GM21717 (cell line): ENCODE results near the gene POLR1A.

Source experiments
- ATAC-seq: cut with Tn5 transposase; IDR thresholded peaks from one replicate; pipeline ENCODE4 v1.9.1; 2021; ENCODE audit warnings: mild to moderate bottlenecking, moderate library complexity; ENCODE audit not compliant: unreplicated experiment

POLR1A gene

GRCh38 chr2:86097114-86097896 is 8.4 kb downstream of the POLR1A start:
- no peak for ATAC-seq

GRCh38 chr2:86094229-86094628 is 11.5 kb downstream of the POLR1A start:
- ATAC-seq = no peak

GRCh38 chr2:86087936-86088850 is 17.5 kb downstream of the POLR1A start:
- no peak for ATAC-seq

- no peak for ATAC-seq
These were observed 22.9 kb downstream of the POLR1A start for GRCh38 chr2:86082756-86083155.

GRCh38 chr2:86081724-86082123 is 24.0 kb downstream of the POLR1A start:
- no peak for ATAC-seq

- ATAC-seq = peak; percentile 70
These were observed 25.4 kb downstream of the POLR1A start for GRCh38 chr2:86079981-86080911.

DNA sequence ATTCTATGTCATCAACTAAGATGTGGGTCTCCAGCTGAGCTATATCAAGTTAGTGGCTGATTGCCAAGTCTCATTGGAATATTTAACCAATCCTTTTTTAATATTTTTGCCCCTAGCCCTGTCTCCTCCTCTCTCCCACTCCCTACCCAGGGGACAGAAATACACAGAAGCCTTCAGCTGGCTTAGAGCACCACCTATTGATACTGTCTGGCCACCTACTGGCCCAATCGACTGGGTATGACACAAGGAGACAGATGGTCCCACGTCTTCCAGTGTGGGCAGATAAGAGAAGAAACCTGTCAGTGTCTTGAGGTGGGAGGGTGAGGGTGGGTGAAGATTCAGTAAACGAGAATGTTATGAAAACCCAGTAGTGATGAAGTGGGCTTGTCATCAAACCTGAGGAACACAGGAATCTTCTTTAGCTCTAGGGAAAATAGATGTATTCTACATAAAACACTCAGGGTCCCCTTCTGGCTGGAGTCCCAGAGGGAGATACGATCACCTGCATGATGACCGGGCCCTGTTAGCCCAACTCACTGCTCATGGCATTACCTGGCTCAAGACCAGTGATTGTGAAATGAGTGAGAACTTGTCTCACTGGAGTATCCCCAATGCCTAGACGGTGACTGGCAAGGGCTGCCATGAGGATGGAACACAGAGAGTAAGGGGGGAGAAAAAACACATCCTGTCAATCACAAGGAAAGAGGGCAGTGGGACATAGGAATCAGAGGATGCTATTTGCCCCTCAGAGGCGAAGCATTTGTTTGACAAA is 26.7 kb downstream of the POLR1A start:
- ATAC-seq = no peak

- no peak for ATAC-seq
These were observed 29.8 kb downstream of the POLR1A start for GRCh38 chr2:86075886-86076285.

- no peak for ATAC-seq
These were observed 30.9 kb downstream of the POLR1A start for GRCh38 chr2:86074811-86075210.

GRCh38 chr2:86074256-86074655 is 31.4 kb downstream of the POLR1A start:
- no peak for ATAC-seq

GRCh38 chr2:86073225-86073624 is 32.5 kb downstream of the POLR1A start:
- ATAC-seq = no peak

DNA sequence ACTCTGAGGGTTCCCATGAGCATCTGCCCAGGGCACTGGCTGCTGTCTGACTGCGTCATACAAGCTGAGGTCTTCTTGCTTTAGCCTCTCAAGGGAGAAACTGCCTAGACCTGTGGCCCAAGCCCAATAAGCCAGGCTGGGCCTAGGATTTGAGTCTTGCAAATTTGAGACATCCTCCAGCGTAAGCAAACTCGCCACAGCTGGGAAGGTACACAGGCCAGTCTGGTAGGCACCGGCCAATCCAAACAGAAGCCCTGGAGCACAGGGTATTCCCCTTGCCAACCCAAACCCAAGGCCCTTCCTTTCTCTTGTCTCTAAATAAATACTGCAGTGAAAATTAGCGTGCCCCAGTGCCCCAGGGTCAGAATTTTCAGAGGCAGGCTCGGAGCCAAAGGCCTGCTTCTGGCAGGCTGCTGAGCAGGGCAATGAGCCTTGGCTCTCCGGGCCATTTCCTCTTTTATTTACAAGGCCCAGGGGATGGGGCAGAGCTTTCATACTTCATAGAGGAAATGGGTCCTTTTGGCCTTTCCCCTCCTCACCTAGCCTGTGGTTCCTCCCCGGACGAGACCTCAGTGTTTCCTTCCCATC is 33.3 kb downstream of the POLR1A start:
- no peak for ATAC-seq

DNA sequence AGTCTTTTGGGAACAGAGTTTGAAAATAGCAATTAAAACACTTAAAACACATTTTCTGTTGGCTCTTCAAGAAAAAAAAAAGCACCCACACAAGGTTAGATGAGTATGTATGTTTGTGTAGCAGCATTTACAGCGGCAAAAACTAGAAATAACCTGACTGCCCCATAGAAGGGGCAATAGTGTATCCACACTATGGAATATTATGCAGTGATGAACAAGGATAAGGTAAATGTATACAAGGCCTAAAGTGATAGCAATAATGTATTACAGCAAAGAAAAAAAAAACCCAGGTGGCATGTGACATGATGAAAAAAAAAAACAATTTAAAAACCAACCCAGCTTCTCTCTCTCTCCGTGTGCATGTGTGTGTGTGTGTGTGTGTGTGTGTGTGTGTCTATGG is 34.8 kb downstream of the POLR1A start:
- ATAC-seq = no peak

GRCh38 chr2:86069783-86070339 is 35.8 kb downstream of the POLR1A start:
- ATAC-seq = no peak

DNA sequence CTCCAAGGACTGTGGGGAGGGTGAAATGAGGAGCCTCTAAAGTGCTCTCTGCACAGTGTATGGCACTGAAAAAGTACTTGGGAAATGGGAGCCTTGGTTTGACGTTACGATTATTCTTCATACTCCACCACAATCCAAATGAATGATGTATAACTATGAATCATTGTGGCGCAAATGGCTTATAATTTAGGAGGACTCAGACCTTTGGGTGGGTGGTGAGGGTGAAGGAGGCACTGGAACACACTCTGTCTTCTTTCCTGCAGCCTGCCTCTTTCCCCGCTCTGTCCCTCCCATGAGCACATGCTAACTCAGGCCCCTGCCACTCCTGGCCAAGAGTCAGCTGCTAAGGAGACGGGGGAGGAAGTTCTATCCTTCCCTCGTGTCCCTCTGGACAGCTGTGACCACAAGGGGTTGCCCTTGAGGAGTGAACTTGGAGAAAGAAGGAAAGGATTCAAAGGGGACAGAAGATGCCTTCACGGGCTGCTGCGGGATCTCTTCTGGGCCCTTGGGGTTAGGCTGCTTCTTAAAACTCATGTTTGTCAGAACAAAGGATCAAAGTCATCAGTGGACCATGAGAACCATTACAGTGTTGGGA is 36.5 kb downstream of the POLR1A start:
- ATAC-seq = no peak

DNA sequence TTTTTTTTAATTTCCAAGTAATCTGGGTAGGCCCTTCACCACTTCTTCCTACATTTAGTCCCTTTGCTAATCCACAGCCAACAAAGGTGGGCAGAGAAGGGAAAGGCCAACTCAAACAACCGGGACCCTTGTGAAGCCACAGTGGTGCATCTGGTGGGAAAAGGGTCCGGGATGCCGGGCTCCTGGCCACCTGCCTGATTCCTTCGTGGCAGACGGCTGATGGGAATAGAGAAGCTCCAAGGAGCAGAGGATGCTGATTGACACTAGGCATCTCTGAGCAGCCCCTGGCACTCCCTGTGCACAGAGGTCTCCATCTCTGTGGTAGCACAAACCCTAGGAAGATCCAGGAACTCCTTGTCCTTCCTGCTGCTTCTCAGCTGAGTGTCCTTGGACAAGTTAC is 37.0 kb downstream of the POLR1A start:
- no peak for ATAC-seq

- ATAC-seq = no peak
These were observed 37.5 kb downstream of the POLR1A start for GRCh38 chr2:86068136-86068588.

DNA sequence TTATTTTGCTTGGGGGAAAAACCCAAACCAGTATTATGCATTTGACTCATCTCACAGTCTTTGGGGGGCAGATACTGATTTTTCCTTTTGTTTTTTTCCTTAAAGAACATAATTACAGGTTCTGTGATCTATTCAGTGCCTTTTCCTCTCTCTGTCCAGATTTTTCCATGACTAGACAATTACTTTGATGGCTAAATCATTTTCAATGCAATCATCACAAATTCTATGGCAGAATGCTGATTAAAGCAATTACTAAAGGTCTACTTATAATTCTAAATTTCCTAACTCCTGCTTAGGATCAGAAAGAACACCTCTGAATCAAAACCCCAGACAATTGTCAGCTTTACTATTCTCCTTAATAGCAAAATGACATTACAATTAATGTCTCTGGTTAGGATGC is 38.8 kb downstream of the POLR1A start:
- ATAC-seq = no peak

DNA sequence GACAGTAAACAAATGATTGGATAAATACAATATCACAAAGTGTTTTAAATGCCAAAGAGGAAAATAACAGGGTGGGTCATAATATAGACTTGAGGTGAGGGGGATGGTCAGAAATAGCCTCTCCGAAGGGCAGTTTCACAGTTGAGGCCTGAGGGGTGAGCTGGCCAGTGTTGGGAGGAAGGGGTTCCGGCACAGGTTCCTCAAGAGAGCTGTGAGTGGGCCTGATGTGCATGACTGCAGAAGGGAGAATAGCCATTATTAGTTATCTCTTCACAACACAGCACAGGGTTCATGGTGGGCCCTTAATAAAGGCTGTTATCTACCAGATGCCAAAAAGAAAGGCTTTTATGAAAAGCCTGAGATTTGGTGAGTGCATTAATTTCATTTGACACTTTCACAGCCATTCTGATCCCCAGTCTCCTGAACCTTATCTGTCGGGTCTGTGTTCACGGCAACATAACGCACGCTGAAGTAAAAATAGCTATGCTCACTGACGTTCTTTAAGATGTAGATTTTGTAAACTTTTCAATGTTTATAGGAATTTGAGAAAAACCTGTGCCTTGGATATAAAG is 39.6 kb downstream of the POLR1A start:
- ATAC-seq = no peak
